GM18867 (cell line): ENCODE results near the gene PLA2G4D.

Experiments used
- ATAC-seq: cut with Tn5 transposase; IDR thresholded peaks from one replicate; pipeline ENCODE4 v1.9.1; 2021; ENCODE audit warnings: mild to moderate bottlenecking, moderate library complexity; ENCODE audit not compliant: unreplicated experiment

The PLA2G4D gene

GRCh38 chr15:42032376-42033213 lies 61.8 kb downstream of the PLA2G4D start:
- ATAC-seq, result no peak

DNA sequence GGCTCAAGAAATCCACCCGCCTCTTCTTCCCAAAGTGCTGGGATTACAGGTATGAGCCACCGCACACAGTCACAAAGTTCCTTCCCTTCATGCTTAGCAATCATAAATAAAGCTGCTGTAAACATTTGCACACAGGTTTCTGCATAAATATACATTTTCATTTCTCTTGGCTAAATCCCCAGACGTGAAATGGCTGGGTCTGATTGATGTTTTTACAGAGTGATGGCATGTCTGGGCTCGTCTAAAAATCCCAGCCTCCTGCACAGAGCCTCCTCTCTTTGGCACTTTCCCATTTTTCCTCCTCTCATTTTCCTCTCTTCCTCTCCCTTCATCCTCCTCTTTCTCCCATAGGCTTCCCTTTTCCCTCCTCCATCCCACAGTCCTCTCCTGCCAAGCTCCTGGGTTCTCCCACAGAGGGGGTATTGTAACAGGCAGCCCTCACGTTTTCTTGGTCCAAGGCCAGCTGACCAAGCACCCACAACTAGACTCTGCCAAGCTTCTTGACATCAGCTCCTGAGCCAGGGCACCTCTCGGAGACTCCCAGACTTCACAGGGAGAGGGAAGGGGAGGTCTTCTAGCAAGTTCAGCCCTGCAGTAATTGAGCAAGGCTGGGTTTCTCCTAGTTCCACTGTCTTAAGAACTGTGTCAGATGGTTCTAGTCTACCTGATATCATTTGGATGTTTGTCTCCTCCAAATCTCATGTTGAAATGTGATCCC lies 63.0 kb downstream of the PLA2G4D start:
- no peak for ATAC-seq

DNA sequence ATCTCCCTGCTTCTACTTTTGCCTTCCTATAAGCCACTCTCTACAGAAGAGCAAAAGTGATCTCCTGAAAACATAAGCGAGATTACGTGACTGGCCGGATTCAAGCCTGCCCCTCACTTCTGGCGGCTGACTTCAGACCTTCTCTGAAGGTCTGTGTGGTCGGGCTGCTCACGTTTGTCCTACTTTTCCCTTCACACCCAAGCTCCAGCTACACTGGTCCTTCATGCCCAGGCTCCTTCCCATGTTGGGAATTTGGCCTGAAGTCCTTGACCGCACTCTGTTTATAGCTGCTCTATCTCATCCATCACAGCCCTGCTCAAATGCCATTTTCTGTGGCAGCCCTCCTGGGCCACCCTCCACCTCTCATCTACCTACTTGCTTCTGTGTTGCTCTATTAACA lies 66.8 kb downstream of the PLA2G4D start:
- ATAC-seq, result no peak

DNA sequence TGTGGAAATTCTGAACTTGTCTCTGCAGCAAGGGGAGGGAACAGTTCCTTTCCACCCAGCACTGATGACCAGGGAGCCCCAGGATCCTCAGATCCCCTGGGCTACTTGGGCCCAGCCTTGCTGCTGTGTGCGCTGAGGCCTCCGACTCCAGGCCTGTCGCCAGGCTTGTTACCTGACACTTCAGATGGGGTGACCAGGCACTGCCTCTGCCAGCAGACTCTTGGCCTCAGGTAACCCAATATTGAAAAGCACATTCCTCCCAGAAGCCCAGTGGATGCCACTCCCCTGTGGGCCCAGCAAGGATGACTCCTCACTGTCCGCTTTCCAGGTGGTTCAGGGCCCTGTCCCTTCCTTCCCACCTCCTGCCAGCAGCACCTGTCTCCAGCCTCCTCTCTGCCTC lies 70.1 kb downstream of the PLA2G4D start:
- no peak for ATAC-seq

GRCh38 chr15:42021593-42021992 lies 72.8 kb downstream of the PLA2G4D start:
- no peak for ATAC-seq

DNA sequence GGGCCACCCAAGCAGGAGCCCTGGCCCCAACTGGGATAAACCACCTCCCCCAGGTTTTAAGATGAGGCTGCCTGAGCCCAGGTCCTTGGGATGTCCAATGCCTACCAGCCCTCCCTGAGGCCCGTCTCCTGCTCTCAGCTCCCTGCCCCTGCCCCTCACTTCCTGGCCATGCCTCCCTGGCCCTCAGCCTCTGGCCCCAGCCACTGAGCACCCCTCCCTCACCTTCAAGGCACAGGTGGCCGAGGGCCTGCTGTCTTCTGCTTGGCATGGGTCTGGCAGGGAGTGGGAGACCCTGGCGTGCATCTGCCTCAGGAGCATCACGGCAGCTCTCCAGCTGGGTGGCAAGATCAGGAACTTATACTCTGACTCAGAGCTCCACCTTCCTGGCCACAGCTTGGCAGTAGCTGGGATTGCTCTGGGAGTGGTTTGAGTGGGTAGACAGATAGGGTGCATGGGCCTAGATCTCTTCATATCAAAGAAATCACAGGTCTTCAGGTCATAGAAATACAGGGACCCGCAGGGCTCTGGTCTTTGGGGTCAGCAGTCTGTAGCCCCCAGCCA lies 73.6 kb downstream of the PLA2G4D start, which contains the start of gene PLA2G4E:
Gene PLA2G4E (minus strand): TSS at position 330 of the 561 bp plus-strand sequence. CDS start 12 bp downstream, at position 318.
- ATAC-seq, result no peak

GRCh38 chr15:42018306-42019224 lies 75.8 kb downstream of the PLA2G4D start:
- no peak for ATAC-seq
